IPS DF 4.7 (cell line): ENCODE measurements around the gene ASB2.

Experiments
- DNase-seq: peaks from one replicate; pipeline ENCODE4 v3.0.0-alpha.2; 2013; ENCODE audit warnings: low spot score; ENCODE audit errors: extremely low read depth

ASB2 gene

DNA sequence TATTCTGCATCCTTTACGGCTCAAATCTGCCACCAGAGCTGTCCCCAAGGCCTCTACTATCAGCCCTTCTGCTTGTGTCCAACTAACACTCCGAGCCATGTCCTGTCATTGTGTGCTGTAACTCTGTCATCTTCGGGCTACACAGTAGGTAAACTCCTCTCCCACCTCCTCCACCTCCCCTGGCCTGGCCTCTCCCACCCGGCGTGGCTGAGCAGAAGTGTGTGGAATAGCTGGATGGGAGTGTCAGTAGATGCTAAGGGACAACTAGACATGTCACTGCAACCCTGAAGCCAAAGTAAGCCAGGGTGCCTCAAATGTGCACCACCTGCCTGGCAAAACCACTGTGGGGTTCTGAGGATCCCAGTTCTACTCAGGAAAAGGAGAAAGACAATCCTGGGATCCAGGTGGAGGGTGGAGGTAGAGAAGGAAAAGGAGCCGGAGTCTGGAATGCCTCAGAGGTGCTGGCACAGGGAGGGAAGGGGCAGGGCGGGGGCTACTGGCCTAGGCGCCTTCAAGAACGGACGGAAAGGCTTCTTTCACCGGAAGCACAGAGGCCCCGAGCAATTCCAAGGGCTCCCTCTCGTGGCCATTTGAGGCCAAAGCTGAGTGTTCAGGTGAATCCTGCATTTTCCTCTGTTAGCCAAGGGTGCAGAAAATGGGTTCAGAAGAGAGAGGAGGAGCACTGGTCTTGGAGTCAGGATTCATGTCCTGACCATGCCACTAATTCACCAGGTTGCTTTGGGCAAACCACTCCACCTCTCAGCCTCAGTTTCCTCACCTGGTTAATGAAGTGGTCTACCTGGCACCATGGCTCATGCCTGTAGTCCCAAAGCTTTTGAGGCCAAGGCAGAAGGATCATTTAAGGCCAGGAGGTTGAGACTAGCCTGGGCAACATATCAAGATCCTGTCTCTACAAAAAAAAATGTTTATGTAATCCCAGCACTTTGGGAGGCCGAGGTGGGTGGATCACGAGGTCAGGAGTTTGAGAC lies 69.7 kb downstream of the ASB2 start:
- DNase-seq: peak; percentile 66

GRCh38 chr14:93905623-93906022 lies 70.7 kb downstream of the ASB2 start:
- no peak for DNase-seq

DNA sequence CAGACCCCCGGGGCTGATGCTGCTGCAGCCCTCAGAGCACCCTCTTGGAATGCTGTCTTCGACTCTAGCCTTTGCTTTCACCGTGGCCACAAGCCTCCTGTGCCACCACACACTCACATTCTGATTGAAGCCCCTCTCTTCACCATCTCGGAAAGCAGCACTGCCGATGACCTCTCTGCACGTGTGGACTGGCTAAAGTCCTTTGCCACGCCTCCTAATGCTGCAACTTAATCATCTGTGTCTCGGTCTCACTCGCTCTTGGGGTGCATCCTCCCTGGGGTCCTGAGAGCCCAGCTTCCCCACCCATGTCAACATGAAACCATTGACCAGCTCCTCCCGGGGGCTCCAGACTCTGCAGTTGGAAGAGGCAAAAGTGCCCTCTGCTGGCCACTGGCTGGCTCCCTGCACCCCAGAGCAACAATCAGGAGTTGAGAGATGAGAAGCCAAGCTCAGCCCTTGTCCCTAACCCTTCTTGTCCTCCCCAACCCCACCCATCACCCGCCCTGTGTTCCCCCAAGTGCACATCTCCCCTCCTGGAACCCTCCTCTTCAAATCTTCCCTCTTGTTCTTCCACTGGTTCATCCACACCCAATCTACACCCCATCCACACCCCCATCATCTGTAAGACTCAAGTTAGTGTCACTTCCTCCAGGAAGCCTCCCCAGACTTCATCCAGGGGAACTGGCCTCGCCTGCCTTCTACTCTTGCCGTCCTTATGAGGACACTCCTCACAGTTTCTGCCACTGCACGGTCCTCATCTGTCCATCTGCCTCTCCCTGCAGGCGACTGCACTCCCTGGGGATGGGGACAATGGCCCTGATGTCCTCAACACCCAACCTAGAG lies 72.8 kb downstream of the ASB2 start:
- DNase-seq: no peak

GRCh38 chr14:93902619-93903307 lies 73.6 kb downstream of the ASB2 start:
- no peak for DNase-seq

DNA sequence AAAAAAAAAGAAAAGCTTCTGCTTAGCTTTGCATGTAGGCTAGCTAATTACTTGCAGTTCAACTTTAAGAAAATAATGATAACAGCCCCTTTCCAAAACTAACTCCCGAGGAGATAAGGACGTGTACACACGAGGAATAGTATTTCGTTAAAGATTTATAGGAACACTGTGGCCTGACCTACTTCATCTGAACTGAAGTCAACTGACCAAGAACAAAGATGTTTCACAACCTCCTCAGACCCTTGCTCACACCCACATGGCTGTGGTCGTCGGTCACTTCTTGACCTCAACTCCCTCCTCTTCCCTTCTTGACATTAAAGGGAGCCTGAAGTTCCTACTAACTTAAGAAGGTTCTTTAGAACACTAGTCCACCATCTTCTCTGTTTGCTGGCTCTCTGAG lies 74.6 kb downstream of the ASB2 start:
- no peak for DNase-seq

GRCh38 chr14:93898731-93899130 lies 77.6 kb downstream of the ASB2 start:
- no peak for DNase-seq

- no peak for DNase-seq
These were observed 78.2 kb downstream of the ASB2 start for GRCh38 chr14:93898081-93898611.

DNA sequence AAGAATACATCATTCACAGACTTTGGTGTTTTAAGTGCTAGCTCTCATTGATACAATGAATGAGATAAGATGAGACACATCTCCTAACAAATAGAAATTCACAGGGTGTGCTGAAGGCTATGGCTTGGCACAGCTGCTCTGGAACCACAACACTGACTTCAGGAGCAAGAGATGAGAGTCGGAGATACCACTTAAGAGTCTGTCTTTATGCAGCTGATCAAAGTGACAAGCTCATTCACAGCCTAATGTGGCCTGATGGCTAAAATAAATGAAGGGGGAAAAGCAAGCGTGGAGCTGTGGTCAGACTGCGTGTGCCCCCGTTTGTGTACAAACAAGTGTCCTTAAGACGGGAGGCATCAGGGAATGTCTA lies 78.9 kb downstream of the ASB2 start:
- no peak for DNase-seq

DNA sequence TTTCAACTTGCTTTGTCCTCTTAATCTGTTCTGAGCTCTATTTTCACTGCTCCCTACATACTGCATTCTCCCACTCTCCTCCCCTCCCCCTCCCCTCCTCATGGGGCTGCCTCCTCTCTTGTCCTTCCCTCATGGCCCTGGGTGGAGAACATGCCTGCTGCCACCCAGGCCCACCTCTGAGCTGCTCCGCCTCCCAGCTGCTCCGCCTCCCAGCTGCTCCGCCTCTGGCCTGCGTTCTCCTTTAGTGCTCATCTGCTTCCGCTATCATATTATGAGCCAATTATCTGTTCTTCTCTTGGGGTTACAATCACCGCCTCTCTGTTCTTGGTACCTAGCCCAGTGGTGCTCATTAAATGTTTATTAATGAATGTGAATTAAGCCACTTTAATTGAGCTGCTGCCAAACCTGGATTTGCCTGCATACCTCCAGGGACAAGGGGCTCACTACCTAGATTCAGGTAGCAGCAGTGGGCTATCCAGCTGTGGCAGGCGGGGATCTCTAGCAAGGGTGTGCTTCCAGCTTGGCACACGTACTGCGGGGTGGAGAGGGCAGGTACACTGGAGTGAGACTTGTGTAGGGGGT lies 81.3 kb downstream of the ASB2 start:
- no peak for DNase-seq

GRCh38 chr14:93893661-93894261 lies 82.6 kb downstream of the ASB2 start:
- no peak for DNase-seq

DNA sequence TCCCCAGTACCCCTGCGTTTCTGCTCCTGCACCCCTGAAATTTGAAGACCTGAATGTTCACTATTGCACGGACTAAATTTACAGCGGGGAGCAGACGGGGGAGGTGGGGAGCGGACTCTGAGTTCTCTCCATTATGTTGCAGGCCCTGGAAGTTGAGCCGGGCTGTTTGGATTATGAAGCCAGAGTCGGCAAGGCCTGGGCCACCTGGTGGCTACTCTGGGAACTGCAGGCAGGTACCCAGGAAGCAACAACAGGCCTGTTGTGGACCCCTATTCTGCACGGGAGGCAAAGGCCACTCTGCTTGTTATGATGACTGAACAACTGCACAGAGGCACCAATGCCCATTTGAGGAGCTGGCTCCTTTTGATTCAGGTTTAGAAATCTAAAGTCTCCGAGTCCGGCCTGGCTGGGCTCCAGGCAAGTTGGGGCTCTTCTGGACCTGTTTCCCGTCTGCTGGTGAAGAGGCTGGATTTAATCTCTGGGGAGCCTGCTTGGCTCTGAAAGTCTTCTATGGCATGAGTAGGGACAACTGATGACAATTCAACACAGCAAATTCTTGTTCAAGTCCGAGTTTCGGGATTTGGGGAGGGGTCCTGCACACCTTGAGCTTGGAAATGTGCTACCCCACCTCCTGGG lies 83.3 kb downstream of the ASB2 start:
- DNase-seq: no peak

GRCh38 chr14:93892505-93892839 lies 83.9 kb downstream of the ASB2 start:
- no peak for DNase-seq

DNA sequence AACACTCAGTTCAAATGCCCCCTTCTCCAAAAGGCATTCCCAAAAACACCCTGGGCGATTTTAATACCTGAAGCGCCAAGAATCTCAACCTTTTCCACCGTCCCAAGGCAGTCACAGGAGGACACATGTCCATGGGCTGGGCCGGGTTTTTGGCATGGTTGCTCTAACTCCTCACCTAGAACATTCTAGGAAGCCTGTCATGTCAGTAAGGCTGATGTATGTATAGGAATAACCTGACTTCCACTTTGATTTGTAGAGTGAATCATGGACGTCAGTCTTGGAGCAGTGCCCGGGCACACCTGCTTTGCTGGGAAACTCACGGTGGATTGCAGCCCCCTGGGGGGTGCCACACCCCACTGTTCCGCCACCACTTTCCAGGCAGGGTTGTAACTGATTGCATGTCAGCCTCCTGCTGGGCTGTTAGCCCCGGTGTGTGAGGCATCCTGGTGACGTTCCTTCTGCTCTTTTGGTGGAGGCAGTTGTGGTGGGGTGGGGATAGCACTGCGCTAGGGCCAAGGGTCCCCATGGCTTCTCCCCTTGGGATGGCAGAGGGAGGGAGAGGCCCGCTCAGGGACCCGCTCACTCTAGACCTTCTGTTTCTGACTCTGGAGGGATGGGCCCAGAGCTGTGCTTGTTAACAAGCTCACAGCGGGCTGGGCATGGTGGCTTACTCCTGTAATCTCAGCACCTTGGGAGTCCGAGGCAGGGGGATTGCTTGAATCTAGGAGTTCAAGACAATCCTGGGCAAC lies 84.4 kb downstream of the ASB2 start:
- DNase-seq: no peak

DNA sequence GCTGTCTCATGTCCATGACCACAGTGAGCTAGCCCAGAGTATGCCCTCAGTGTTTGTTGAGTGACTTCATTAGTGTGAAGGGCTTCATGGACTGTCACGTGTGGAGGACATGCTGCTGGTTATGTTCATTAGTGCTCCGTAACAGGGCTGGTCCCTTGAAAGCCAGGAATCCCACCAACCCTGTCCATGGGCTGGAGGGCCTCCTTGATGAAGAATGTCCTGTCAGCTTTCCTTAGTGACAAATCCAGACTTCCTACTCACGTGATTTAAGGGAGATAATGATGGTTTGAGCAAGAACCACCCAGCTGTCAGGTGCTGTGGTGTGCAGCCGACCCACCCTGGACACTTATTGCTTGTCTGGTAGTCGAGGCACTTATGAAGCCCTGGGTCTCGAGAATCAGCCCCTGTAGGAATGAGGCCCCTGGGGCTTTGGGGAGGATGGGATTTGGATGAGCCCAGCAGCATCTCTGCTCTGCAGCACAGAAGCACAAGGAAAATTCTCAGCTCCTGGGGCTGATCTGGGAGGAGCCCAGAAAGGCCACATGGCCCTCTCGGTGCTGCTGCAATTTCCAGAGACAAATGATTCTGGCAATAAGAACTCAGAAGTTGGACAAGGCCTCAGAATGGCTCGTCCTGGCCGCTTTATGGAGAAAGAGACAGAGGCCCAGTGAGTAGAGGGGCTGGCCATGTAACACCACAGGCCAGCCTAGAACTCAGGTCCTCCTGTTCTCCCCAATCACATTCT lies 86.5 kb downstream of the ASB2 start:
- no peak for DNase-seq

- no peak for DNase-seq
These were observed 87.4 kb downstream of the ASB2 start for GRCh38 chr14:93888995-93889394.

DNA sequence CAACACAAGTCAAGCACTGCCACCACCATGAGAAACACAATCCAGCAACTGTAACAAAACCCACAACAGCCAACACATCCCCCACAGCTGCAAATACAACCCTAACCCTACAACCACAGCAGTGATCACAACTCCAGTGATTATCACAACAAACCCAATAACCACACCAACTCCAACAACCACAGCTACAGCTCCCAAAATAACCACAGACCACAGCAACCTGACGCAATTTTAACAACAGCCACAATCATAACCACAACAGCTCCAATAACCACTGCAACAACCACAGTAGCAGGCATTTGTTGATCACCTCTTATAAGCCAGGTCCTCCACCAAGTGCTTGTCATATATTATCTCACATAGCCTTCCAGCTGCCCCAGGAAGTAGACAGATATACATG lies 91.4 kb downstream of the ASB2 start:
- DNase-seq: no peak
